ENCODE measurements around the gene ZNF423. TPM values are rescaled to one million over a fixed set of nuclear protein-coding genes. Genes with fewer than 3 reads are reported as not detected.

Gene ZNF423
- total RNA-seq, 6 experiments from 2014 or later, result not detected

DNA sequence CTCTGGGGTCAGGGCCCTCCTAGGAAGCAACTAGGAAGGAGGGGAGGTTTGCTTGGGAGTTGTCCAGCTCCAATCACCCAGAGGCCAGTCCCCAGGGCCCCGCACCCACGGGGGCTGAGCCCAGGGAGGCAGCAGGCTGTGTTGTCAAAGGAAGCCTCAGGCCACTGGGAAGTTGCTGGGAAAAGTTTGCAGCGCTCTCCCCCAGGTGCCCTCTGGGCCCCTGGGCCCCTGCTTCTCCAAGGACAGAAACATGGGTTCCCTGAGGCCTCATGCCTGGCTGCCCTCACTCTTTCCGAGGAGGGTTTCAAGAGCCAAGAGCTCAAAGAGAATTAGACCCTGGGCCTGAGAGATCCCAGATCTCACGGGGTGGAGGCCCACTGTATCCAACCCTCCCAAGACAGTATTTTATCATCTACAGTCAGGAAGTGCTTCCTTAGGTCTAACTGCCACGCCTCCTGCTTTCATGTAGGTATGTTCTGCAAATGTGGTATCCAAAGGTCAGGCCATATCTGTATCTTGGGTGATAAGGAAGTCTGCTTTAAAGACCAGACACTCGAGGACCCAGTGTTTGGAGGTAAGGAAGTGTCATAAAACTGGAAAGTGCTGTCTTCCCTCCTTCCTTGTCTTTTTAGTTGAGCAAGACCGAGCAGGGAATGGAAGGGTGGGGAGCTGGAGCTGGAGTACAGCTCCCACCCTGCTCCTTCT, 44.2 kb upstream of the ZNF423 start:
- DNase-seq, result no peak

DNA sequence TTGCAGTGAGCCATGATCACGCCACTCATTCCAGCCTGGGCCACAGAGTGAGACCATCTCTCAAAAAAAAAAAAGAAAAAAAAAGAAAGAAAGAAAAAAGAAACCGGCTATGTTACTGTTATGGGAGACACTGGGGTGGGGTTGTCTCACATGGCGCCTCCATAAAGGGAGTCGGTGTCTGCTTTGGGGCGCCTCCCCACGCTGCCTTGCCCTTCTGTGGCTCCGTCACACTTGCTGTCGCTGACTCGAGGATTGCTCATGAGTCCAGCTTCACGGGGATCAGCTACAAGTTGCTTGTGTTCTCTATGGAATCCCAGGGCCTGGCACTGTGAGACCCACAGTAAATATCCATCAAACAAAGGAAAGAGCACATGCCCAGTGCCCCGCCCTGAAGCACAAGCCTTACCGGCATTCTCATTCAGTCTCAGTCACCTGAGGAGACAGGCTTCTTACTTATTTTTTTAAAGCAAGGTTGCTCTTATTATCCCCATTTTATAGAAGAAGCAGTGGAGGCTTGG, 40.6 kb upstream of the ZNF423 start:
- H3K4me3 Mint-ChIP-seq, result no peak overlapping the region
- peaks cover 14% of the 10 kb centered on the region for H3K27me3 Mint-ChIP-seq (ENCODE audit: insufficient read depth)
- no peaks in the 10 kb centered on the region for H3K9me3 Mint-ChIP-seq
- no peak overlapping the region for H3K27ac Mint-ChIP-seq
- TF ChIP-seq, protein P1, sequence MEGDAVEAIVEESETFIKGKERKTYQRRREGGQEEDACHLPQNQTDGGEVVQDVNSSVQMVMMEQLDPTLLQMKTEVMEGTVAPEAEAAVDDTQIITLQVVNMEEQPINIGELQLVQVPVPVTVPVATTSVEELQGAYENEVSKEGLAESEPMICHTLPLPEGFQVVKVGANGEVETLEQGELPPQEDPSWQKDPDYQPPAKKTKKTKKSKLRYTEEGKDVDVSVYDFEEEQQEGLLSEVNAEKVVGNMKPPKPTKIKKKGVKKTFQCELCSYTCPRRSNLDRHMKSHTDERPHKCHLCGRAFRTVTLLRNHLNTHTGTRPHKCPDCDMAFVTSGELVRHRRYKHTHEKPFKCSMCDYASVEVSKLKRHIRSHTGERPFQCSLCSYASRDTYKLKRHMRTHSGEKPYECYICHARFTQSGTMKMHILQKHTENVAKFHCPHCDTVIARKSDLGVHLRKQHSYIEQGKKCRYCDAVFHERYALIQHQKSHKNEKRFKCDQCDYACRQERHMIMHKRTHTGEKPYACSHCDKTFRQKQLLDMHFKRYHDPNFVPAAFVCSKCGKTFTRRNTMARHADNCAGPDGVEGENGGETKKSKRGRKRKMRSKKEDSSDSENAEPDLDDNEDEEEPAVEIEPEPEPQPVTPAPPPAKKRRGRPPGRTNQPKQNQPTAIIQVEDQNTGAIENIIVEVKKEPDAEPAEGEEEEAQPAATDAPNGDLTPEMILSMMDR (IDR thresholded peaks at IDR 0.05), result no peak
- H3K36me3 Mint-ChIP-seq (ENCODE audit: low read depth), result no peaks in the 10 kb centered on the region
- DNase-seq, result no peak
- no peaks in the 10 kb centered on the region for H3K4me1 Mint-ChIP-seq (ENCODE audit: low read depth)

More for the DNA sequence above, 44.2 kb upstream of the ZNF423 start:
- TF ChIP-seq, protein P1 (IDR thresholded peaks at IDR 0.05), result no peak
- no peaks in the 10 kb centered on the region for H3K36me3 Mint-ChIP-seq (ENCODE audit: low read depth)
- H3K9me3 Mint-ChIP-seq, result no peaks in the 10 kb centered on the region
- H3K4me3 Mint-ChIP-seq, result no peak overlapping the region
- H3K4me1 Mint-ChIP-seq (ENCODE audit: low read depth), result no peaks in the 10 kb centered on the region
- peaks cover 12% of the 10 kb centered on the region for H3K27me3 Mint-ChIP-seq (ENCODE audit: insufficient read depth)
- no peak overlapping the region for H3K27ac Mint-ChIP-seq

DNA sequence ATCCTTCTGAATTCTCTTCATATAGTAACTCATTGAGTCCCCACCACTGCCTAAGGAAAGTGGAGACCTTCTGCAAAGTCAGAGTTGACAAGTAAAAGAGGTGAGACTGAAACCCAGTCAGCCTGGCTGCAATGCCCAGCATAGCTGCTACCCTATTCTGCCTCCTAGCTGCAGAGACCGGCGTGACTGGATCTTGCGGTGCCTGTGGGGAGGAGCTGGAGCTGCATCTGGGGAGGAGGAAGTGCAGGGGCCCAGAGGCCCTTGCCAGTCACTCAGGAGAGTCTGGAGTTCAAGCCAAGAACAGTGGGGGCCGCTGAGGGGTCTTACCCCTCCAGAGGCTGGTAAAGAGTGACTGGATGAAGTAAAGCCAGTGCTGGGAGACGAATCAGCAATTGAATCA, 35.0 kb upstream of the ZNF423 start:
- H3K4me1 Mint-ChIP-seq (ENCODE audit: low read depth), result no peaks in the 10 kb centered on the region
- DNase-seq, result no peak
- no peak overlapping the region for H3K27ac Mint-ChIP-seq
- H3K36me3 Mint-ChIP-seq (ENCODE audit: low read depth), result no peaks in the 10 kb centered on the region
- peaks cover 6% of the 10 kb centered on the region; the same call in 1 of the 2 replicates for H3K9me3 Mint-ChIP-seq
- TF ChIP-seq, protein P1 (IDR thresholded peaks at IDR 0.05), result peak; percentile 26; the same call in 1 of the 2 replicates
- no peak overlapping the region for H3K4me3 Mint-ChIP-seq
- peaks cover 23% of the 10 kb centered on the region for H3K27me3 Mint-ChIP-seq (ENCODE audit: insufficient read depth)

DNA sequence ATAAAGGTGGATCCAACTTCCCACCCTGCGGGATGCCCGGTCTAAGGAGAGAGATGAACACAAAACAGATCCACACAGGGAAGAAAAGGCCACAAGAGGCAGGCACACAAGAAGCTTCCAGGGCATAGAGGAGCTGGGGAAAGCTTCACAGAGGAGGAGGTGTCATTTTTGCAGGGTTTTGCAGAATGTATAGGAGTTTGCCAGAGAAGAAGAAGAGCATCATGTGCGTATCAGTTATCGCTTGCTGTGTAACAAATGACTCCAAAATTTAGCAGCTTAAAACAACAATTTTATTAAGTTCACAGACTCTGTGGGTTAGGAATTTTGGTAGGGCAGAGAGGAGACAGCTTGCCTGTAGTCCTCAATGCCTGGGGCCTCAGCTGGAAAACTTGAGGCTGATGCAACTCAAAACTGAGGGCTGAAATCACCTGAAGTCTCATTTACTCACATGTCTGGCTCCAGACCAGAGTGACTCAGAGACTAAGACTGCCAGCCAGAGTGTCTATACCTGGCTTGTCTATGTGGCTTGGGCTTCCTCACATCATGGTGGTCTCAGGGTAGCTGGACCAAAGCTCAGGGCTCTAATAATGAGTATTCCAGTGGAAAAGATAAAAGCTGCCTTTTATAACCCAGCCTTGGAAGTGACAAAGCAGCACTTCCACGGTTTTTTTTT, 33.9 kb upstream of the ZNF423 start:
- Mint-ChIP-seq H3K27me3 (ENCODE audit: insufficient read depth) (peaks cover 21% of the 10 kb centered on the region), H3K36me3 (ENCODE audit: low read depth) (no peaks in the 10 kb centered on the region), H3K4me1 (ENCODE audit: low read depth) (no peaks in the 10 kb centered on the region), H3K4me3 (no peak overlapping the region), H3K9me3 (peaks cover 6% of the 10 kb centered on the region; the same call in 1 of the 2 replicates), H3K27ac (no peak overlapping the region)
- TF ChIP-seq, protein P1 (IDR thresholded peaks at IDR 0.05), result no peak
- DNase-seq, result no peak

DNA sequence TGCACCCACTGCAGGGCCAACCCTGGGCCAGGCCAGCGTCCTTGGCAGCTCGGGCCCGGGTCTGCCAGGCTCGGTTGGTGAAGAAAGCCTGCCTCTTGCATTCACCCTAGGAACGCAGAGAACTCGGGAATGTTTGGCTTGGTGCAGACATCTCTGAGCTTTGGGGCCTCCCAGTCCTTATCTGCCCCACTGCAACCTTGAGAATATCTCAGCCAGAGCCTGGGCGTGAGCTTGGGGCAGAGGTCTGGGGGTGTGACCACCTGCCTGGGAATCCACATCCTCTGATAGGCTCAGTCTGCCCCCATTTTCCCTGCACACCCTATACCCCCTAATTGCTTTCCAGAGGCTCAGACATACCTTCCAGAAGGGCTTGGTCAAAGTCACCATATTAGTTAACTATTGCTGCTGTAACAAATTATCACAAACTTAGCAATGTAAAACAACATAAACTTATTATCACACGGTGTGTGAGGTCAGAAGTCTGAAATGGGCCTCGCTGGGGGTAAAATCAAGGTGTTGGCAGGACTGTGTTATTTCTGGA, 30.7 kb upstream of the ZNF423 start:
- TF ChIP-seq, protein P1 (IDR thresholded peaks at IDR 0.05), result no peak
- H3K27ac Mint-ChIP-seq, result no peak overlapping the region
- H3K4me3 Mint-ChIP-seq, result no peak overlapping the region
- no peaks in the 10 kb centered on the region for H3K36me3 Mint-ChIP-seq (ENCODE audit: low read depth)
- peaks cover 6% of the 10 kb centered on the region; the same call in 1 of the 2 replicates for H3K9me3 Mint-ChIP-seq
- peaks cover 22% of the 10 kb centered on the region for H3K27me3 Mint-ChIP-seq (ENCODE audit: insufficient read depth)
- DNase-seq, result no peak
- no peaks in the 10 kb centered on the region for H3K4me1 Mint-ChIP-seq (ENCODE audit: low read depth)
